Right lobe of liver (tissue), 6 donors: ENCODE data around the gene BMPR2. TPM values are rescaled to one million over a fixed set of nuclear protein-coding genes. Genes with fewer than 3 reads are reported as not detected.
"Not testable (repeated sequence)": the region's sequence is repeated elsewhere in the genome, so short reads cannot be mapped to it uniquely, and the experiment has no call there.

Source experiments
- ATAC-seq, 4 donors: fragments of 200-7000 bp; cut with Tn5 transposase; one replicate each; pipeline ENCODE4 v1.9.1; 2020; ENCODE audit warnings: mild to moderate bottlenecking in 4 of 4, moderate library complexity in 4 of 4
- DNase-seq, 3 donors: peaks; one replicate each; pipeline ENCODE4 v3.0.0-alpha.2; 2020
- H3K27ac ChIP-seq, 3 donors: fragments of 200-600 bp; one replicate each; pipeline ENCODE4 v1.8.0; 2022
- H3K27me3 ChIP-seq, 2 donors: fragments of 200-600 bp; one replicate each; pipeline ENCODE4 v1.8.0; 2022
- H3K36me3 ChIP-seq, 4 donors: fragments of 200-600 bp; sonication (generic) in 1 of 4; one replicate each; pipeline versions ENCODE4 v1.5.1 to v1.8.0; 2017 to 2022; ENCODE audit warnings: control low read depth in 1 of 4
- H3K4me1 ChIP-seq, 4 donors: fragments of 200-600 bp; sonication (generic) in 1 of 4; one replicate each; pipeline versions ENCODE4 v1.5.1 to v1.8.0; 2017 to 2022; ENCODE audit warnings: control low read depth in 1 of 4
- H3K4me3 ChIP-seq, 3 donors: fragments of 200-600 bp; one replicate each; pipeline ENCODE4 v1.8.0; 2022
- H3K9me3 ChIP-seq, 4 donors: fragments of 200-600 bp; sonication (generic) in 1 of 4; one replicate each; pipeline versions ENCODE4 v1.5.1 to v1.8.0; 2017 to 2022; ENCODE audit warnings: control low read depth in 1 of 4
- POLR2A ChIP-seq: fragments of 450-650 bp; IDR thresholded peaks from one replicate; pipeline ENCODE4 v1.6.1; 2017; ENCODE audit warnings: antibody characterized with exemption, mild to moderate bottlenecking
- whole genome bisulfite sequencing: methylation state at CpG from one replicate; pipeline ENCODE4 v1.1.6; 2018; ENCODE audit warnings: low coverage, low lambda C conversion rate; ENCODE audit not compliant: insufficient coverage; ENCODE audit errors: missing lambda C conversion rate; 5-methylcytosine and 5-hydroxymethylcytosine counted together
- intact Hi-C, 2 donors: fragments of 100-400 bp; cut with DNase I; formaldehyde crosslinking; loops; one replicate each; pipeline versions ENCODE4 v1.11.2 to v1.14.1; 2022
- total RNA-seq, 6 experiments: library from RNA; depleted of rRNA in 2 of 6; stranded (reverse); fragments of >200 nt in 2 of 6; fragmentation: NEBNext Ultra II Directional in 3 of 6; extraction: Animal tissue kit (Norgen Biotek cat#: 25700) in 3 of 6; gene quantifications; one replicate each; pipeline versions ENCODE4 v1.1.0 to v1.2.4, GENCODE V29; 2016 to 2023
- TF ChIP-seq, protein P1 (sequence below), 4 donors: fragments of 200-600 bp in 3 of 4; fragments of 450-650 bp in 1 of 4; IDR thresholded peaks; one replicate each; pipeline versions ENCODE4 v1.5.1 to v1.8.0; 2016 to 2022; ENCODE audit warnings: antibody characterized with exemption in 4 of 4, mild to moderate bottlenecking in 2 of 4
- donor health status: DM: no; HTN: yes; CAD: no.
- donor health status: DM: no; HTN: no; CAD: no.
- donor health status: DM: no; HTN: no; CAD: no.
- donor health status: DM: no; HTN: yes; CAD: no.
- donor health status: DM: no; HTN: yes; CAD: no.

BMPR2 gene
- total RNA-seq, 6 experiments from 2014 or later, result 14.6 to 25.2 (median 18.7) TPM

GRCh38 chr2:202541137-202541536, 165.0 kb downstream of the BMPR2 start:
- Histone ChIP-seq H3K36me3 (no peaks in the 10 kb centered on the region), H3K4me3 (no peak overlapping the region), H3K27ac (no peak overlapping the region), H3K4me1 (no peaks in the 10 kb centered on the region), H3K9me3 (no peaks in the 10 kb centered on the region), H3K27me3 (no peaks in the 10 kb centered on the region)
- DNase-seq (no peak), ATAC-seq (no peak)
- WGBS, result 76% methylated on average over 3 of the region's 3 CpGs
- intact Hi-C loops, result no loop called here
- TF ChIP-seq POLR2A, result no peak
- TF ChIP-seq, protein P1, sequence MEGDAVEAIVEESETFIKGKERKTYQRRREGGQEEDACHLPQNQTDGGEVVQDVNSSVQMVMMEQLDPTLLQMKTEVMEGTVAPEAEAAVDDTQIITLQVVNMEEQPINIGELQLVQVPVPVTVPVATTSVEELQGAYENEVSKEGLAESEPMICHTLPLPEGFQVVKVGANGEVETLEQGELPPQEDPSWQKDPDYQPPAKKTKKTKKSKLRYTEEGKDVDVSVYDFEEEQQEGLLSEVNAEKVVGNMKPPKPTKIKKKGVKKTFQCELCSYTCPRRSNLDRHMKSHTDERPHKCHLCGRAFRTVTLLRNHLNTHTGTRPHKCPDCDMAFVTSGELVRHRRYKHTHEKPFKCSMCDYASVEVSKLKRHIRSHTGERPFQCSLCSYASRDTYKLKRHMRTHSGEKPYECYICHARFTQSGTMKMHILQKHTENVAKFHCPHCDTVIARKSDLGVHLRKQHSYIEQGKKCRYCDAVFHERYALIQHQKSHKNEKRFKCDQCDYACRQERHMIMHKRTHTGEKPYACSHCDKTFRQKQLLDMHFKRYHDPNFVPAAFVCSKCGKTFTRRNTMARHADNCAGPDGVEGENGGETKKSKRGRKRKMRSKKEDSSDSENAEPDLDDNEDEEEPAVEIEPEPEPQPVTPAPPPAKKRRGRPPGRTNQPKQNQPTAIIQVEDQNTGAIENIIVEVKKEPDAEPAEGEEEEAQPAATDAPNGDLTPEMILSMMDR (IDR thresholded peaks at IDR 0.05), result no peak

- Histone ChIP-seq H3K4me1 (no peaks in the 10 kb centered on the region), H3K27ac (no peak overlapping the region), H3K4me3 (no peak overlapping the region), H3K27me3 (no peaks in the 10 kb centered on the region), H3K36me3 (no peaks in the 10 kb centered on the region), H3K9me3 (no peaks in the 10 kb centered on the region)
- no peak for TF ChIP-seq POLR2A
- TF ChIP-seq, protein P1 (IDR thresholded peaks at IDR 0.05), result no peak
- ATAC-seq (no peak), DNase-seq (no peak)
- 72% methylated on average over 3 of the region's 3 CpGs for WGBS
- intact Hi-C loops, result no loop called here
These were observed 166.0 kb downstream of the BMPR2 start for GRCh38 chr2:202542142-202542541.

GRCh38 chr2:202545523-202545922, 169.4 kb downstream of the BMPR2 start:
- Histone ChIP-seq H3K9me3 (no peaks in the 10 kb centered on the region), H3K36me3 (no peaks in the 10 kb centered on the region), H3K27ac (no peak overlapping the region), H3K4me3 (no peak overlapping the region), H3K27me3 (no peaks in the 10 kb centered on the region), H3K4me1 (no peaks in the 10 kb centered on the region)
- 80% methylated on average over 1 of the region's 1 CpG for WGBS
- ATAC-seq, result no peak
- TF ChIP-seq POLR2A, result no peak
- TF ChIP-seq, protein P1 (IDR thresholded peaks at IDR 0.05), result no peak
- DNase-seq, result no peak
- intact Hi-C loops, result no loop called here

GRCh38 chr2:202545931-202546330, 169.8 kb downstream of the BMPR2 start:
- ATAC-seq (no peak), DNase-seq (no peak)
- H3K27me3 ChIP-seq, result no peaks in the 10 kb centered on the region
- no peaks in the 10 kb centered on the region for H3K9me3 ChIP-seq
- H3K27ac ChIP-seq, result no peak overlapping the region
- TF ChIP-seq POLR2A, result no peak
- TF ChIP-seq, protein P1 (IDR thresholded peaks at IDR 0.05), result no peak
- 83% methylated on average over 2 of the region's 2 CpGs for WGBS
- intact Hi-C loops, result no loop called here
- H3K36me3 ChIP-seq, result no peaks in the 10 kb centered on the region
- H3K4me3 ChIP-seq, result no peak overlapping the region
- no peaks in the 10 kb centered on the region for H3K4me1 ChIP-seq

- H3K36me3 ChIP-seq, H3K9me3 ChIP-seq, H3K4me1 ChIP-seq, intact Hi-C loops, H3K27ac ChIP-seq, H3K27me3 ChIP-seq, H3K4me3 ChIP-seq, ATAC-seq, DNase-seq: not testable (repeated sequence)
- 87% methylated on average over 13 of the region's 13 CpGs for WGBS
These were observed 170.5 kb downstream of the BMPR2 start for GRCh38 chr2:202546499-202547141.
